Ascending aorta (tissue), 2 donors: ENCODE data around the gene DBH. TPM values are rescaled to one million over a fixed set of nuclear protein-coding genes. Genes with fewer than 3 reads are reported as not detected.

Experiments used
- DNase-seq, 2 donors: peaks; one replicate each; pipeline ENCODE4 v3.0.0-alpha.2; 2019; ENCODE audit warnings: low spot score in 2 of 2
- H3K27ac ChIP-seq, 2 donors: fragments of 200-600 bp; sonication (generic); one replicate each; pipeline ENCODE4 v1.5.1; 2016 to 2017; ENCODE audit warnings: mild to moderate bottlenecking in 1 of 2
- H3K27me3 ChIP-seq: fragments of 200-600 bp; sonication (generic); one replicate; pipeline ENCODE4 v1.5.1; 2017
- H3K36me3 ChIP-seq, 2 donors: fragments of 200-600 bp; sonication (generic); one replicate each; pipeline ENCODE4 v1.5.1; 2016
- H3K4me1 ChIP-seq, 2 donors: fragments of 200-600 bp; sonication (generic); one replicate each; pipeline ENCODE4 v1.5.1; 2016 to 2017; ENCODE audit warnings: mild to moderate bottlenecking in 1 of 2
- H3K4me3 ChIP-seq, 2 donors: fragments of 200-600 bp; sonication (generic); one replicate each; pipeline ENCODE4 v1.5.1; 2016 to 2017; ENCODE audit warnings: mild to moderate bottlenecking in 1 of 2
- H3K9me3 ChIP-seq, 2 donors: fragments of 200-600 bp; sonication (generic); one replicate each; pipeline ENCODE4 v1.5.1; 2016
- CTCF ChIP-seq, 3 experiments: fragments of 200-600 bp in 2 of 3; fragments of 450-650 bp in 1 of 3; sonication (generic) in 2 of 3; IDR thresholded peaks; one replicate each; pipeline ENCODE4 v1.5.1; 2016 to 2019; ENCODE audit warnings: antibody characterized with exemption in 3 of 3, mild to moderate bottlenecking in 1 of 3, moderate library complexity in 1 of 3
- intact Hi-C: fragments of 100-400 bp; cut with DNase I; formaldehyde crosslinking; loops from one replicate; pipeline ENCODE4 v1.15.1; 2023
- total RNA-seq: library from RNA; depleted of rRNA; stranded (reverse); fragments of >200 nt; gene quantifications from one replicate; pipeline ENCODE4 v1.1.0, GENCODE V29; 2016

Gene DBH
- total RNA-seq, 1 donor from 2014 or later, result not detected

GRCh38 chr9:133654736-133655657 lies 18.8 kb downstream of the DBH start:
- Histone ChIP-seq H3K36me3 (no peaks in the 10 kb centered on the region), H3K27ac (no peak overlapping the region), H3K9me3 (no peaks in the 10 kb centered on the region), H3K27me3 (peaks cover 11% of the 10 kb centered on the region), H3K4me3 (no peak overlapping the region), H3K4me1 (peaks cover 0 to 9% of the 10 kb centered on the region in 2 donors)
- intact Hi-C loops, result no loop called here
- DNase-seq, result no peak
- TF ChIP-seq CTCF (IDR thresholded peaks at IDR 0.05), result no peak

GRCh38 chr9:133655701-133656100 lies 19.5 kb downstream of the DBH start:
- TF ChIP-seq CTCF (IDR thresholded peaks at IDR 0.05), result no peak
- no peak overlapping the region for H3K4me3 ChIP-seq
- H3K4me1 ChIP-seq, result peaks cover 0 to 9% of the 10 kb centered on the region in 2 donors
- peaks cover 11% of the 10 kb centered on the region for H3K27me3 ChIP-seq
- H3K9me3 ChIP-seq, result no peaks in the 10 kb centered on the region
- H3K27ac ChIP-seq, result no peak overlapping the region
- no peak for DNase-seq
- intact Hi-C loops, result no loop called here
- H3K36me3 ChIP-seq, result no peaks in the 10 kb centered on the region

GRCh38 chr9:133656211-133657119 lies 20.3 kb downstream of the DBH start:
- H3K4me1 ChIP-seq, result peaks cover 0 to 9% of the 10 kb centered on the region in 2 donors
- no peak for DNase-seq
- no peak for TF ChIP-seq CTCF (IDR thresholded peaks at IDR 0.05)
- peaks cover 11% of the 10 kb centered on the region for H3K27me3 ChIP-seq
- no peaks in the 10 kb centered on the region for H3K9me3 ChIP-seq
- no peaks in the 10 kb centered on the region for H3K36me3 ChIP-seq
- no peak overlapping the region for H3K4me3 ChIP-seq
- H3K27ac ChIP-seq, result no peak overlapping the region
- intact Hi-C loops, result no loop called here

- H3K4me3 ChIP-seq, result no peak overlapping the region
- H3K27ac ChIP-seq, result no peak overlapping the region
- no peak for DNase-seq
- H3K36me3 ChIP-seq, result no peaks in the 10 kb centered on the region
- intact Hi-C loops, result no loop called here
- H3K4me1 ChIP-seq, result peaks cover 0 to 9% of the 10 kb centered on the region in 2 donors
- H3K27me3 ChIP-seq, result peaks cover 11% of the 10 kb centered on the region
- H3K9me3 ChIP-seq, result no peaks in the 10 kb centered on the region
- no peak for TF ChIP-seq CTCF (IDR thresholded peaks at IDR 0.05)
Observed at GRCh38 chr9:133657120-133657661, 21.0 kb downstream of the DBH start.
